OCI-LY3 (cell line): ENCODE results near the gene GPR132.

ENCODE experiments used
- H2AFZ ChIP-seq: fragments of 200-600, 300-600 bp; shearing (Covaris generic); 2 replicates; pipeline ENCODE4 v1.6.0; 2014; ENCODE audit warnings: antibody characterized with exemption, low read depth, low read length
- H3K27ac ChIP-seq: fragments of 200-600, 300-600 bp; sonication (generic); 2 replicates; pipeline ENCODE4 v1.5.1; 2014; ENCODE audit warnings: mild to moderate bottlenecking, low read length, moderate library complexity, mixed read lengths
- H3K27me3 ChIP-seq: fragments of 200-600, 300-600 bp; sonication (generic); 2 replicates; pipeline ENCODE4 v1.6.1; 2014; ENCODE audit warnings: low read depth, low read length, mixed read lengths
- H3K36me3 ChIP-seq: fragments of 200-600, 300-600 bp; sonication (generic); replicated peaks from 2 replicates; pipeline ENCODE3; 2014; ENCODE audit warnings: low read depth, low read length, mixed read lengths
- H3K4me1 ChIP-seq: fragments of 300-600, 200-600 bp; sonication (generic); 2 replicates; pipeline ENCODE4 v1.6.1; 2014; ENCODE audit warnings: low read length, mixed read lengths
- H3K4me2 ChIP-seq: fragments of 200-600, 300-600 bp; sonication (generic); 2 replicates; pipeline ENCODE4 v1.6.1; 2014; ENCODE audit warnings: low read length, mixed read lengths
- H3K4me3 ChIP-seq: fragments of 300-600, 200-600 bp; sonication (generic); 2 replicates; pipeline ENCODE4 v1.5.1; 2014; ENCODE audit warnings: antibody characterized with exemption, mild to moderate bottlenecking, low read length, moderate library complexity
- H3K79me2 ChIP-seq: fragments of 300-600, 200-600 bp; shearing (Covaris generic); 2 replicates; pipeline ENCODE4 v1.6.1; 2014; ENCODE audit warnings: mild to moderate bottlenecking, low read length, mixed read lengths
- H3K9ac ChIP-seq: fragments of 300-600, 200-600 bp; shearing (Covaris generic); 2 replicates; pipeline ENCODE4 v1.6.0; 2014; ENCODE audit warnings: mild to moderate bottlenecking, low read length, moderate library complexity
- H3K9me3 ChIP-seq: fragments of 200-600, 300-600 bp; shearing (Covaris generic); 2 replicates; pipeline ENCODE4 v1.6.1; 2014; ENCODE audit warnings: low read length, mixed read lengths; ENCODE audit not compliant: insufficient read depth
- H4K20me1 ChIP-seq: fragments of 200-600, 300-600 bp; sonication (generic); 2 replicates; pipeline ENCODE4 v1.6.1; 2016; ENCODE audit warnings: low read length, mixed read lengths; ENCODE audit not compliant: insufficient read depth
- CTCF ChIP-seq: fragments of 200-600, 300-600 bp; sonication (generic); IDR thresholded peaks from 2 replicates; pipeline ENCODE4 v1.5.1; 2014; ENCODE audit warnings: antibody characterized with exemption, low read length, low read depth
- EZH2phosphoT487 ChIP-seq: fragments of 200-600 bp; shearing (Covaris generic); IDR thresholded peaks from 2 replicates; pipeline ENCODE4 v1.6.1; 2018; ENCODE audit warnings: antibody characterized with exemption, mixed run types, low read depth

Gene GPR132

DNA sequence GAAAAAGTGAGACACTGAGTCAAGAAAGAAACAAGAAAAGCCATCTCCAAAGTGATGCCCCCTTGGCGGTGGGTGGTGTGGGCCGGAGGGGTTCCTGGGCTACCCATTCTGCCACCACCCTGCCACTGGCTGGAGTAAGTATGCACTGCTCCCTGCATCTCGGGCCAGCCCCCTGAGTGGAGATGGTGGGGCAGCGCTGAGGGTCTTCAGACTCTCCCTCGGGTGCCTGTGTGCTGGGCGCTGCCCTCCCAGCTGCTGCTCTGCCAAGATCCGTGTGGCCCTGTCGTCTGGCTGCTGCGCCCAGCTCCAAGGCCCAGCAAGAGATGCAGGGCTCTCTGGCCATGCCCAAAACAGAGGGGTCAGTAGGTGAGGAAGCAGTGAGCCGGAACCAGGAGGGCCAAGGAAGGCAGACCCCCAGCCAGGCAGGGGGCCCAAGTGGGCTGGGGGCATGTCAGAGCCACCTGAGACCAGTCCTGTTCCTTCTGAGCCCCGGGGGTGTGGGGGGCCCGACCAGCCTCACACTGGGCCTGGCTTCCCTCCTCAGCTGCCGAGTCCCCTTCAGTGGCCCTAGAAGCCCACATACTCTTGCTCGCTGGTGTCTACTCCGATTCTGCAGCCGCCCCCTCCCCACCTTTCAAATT lies 5.2 kb downstream of the GPR132 start:
- H3K4me1 ChIP-seq: peaks cover 38% of the 10 kb centered on the region
- H3K4me2 ChIP-seq: 0 out of 2 replicates have a peak overlapping the region, but pooled peaks have one; percentile 91
- no peak overlapping the region for H3K9ac ChIP-seq
- TF ChIP-seq CTCF (no peak), EZH2phosphoT487 (no peak)
- H3K9me3 ChIP-seq: no peaks in the 10 kb centered on the region
- no peak overlapping the region for H3K4me3 ChIP-seq
- H3K27ac ChIP-seq: peak overlapping the region; percentile 91
- H2AFZ ChIP-seq: no peak overlapping the region
- H3K27me3 ChIP-seq: no peaks in the 10 kb centered on the region
- H4K20me1 ChIP-seq: peaks cover 60% of the 10 kb centered on the region
- H3K79me2 ChIP-seq: peaks cover 99% of the 10 kb centered on the region
- H3K36me3 ChIP-seq: peaks cover 58% of the 10 kb centered on the region

DNA sequence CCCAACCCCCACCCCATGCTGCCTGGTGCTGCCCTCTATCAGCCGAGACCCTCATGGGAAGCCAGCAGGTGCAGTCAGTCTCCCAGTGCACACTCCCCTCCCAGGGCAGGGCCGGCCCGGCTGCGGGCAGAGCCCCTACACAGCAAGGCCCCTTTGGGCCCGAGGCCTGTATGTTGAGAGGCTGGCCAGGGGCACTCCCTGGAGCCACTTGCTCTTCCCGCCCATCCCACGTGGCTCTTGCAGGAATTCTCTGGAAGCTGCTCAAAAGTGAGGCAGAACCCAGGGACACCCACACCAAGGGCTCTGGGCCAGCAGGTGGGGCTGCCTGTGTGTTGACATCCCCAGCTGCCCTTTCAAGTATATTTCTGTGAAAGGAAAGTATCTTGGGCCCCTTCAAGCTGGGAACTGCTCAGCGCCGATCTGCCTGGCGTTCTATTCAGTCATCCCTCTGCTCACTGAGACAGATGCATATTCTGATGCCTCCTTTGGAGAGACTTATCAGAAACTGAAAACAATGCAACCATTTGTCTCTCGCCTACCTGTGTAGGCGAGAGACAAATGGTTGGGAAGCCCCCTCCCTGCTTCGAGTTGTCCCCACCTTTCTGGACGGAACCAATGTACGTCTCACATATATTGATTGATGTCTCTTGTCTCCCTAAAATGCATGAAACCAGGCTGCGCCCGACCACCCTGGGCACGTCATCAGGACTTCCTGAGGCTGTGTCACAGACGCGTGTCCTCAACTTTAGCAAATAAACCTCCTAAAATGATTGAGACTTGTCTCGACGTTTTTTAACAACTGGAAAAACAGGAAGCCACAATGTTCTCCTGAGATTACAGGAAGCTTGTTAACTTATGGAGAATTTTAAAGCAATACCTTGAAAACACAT lies 6.0 kb downstream of the GPR132 start:
- peaks cover 96% of the 10 kb centered on the region for H3K79me2 ChIP-seq
- no peak overlapping the region for H3K4me2 ChIP-seq

DNA sequence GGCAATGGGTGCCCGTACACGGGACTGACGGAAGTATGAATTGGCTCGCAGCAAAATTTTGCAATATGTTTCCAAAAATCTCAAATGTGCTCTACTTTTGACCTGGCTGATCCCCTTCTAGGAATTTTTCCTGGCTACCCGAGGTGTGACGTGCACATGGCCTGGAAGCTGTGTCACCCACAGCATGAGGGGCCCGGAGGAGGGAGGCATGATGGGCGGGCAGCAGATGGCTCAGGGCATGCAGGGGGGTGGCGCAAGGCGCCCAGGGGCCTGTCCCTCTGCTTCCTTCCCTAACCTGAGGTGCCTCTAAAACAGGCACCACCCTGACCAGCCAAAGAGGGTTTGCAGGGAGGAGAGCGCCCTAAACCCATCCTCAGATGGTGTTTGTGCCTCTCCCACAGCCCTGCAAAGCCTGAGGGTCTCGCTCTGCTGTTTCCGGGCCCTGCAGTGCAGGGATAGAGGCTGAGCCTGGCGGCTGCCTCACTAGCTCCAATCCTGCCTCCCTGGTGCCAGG lies 6.7 kb downstream of the GPR132 start:
- Histone ChIP-seq H3K4me3 (no peak overlapping the region), H3K27me3 (no peaks in the 10 kb centered on the region), H3K4me2 (no peak overlapping the region), H3K79me2 (peaks cover 96% of the 10 kb centered on the region), H3K27ac (no peak overlapping the region), H2AFZ (no peak overlapping the region), H4K20me1 (peaks cover 67% of the 10 kb centered on the region), H3K36me3 (peaks cover 62% of the 10 kb centered on the region), H3K9ac (no peak overlapping the region), H3K9me3 (no peaks in the 10 kb centered on the region), H3K4me1 (peaks cover 33% of the 10 kb centered on the region)
- TF ChIP-seq CTCF: no peak
- TF ChIP-seq EZH2phosphoT487: no peak

More for the DNA sequence above, 6.0 kb downstream of the GPR132 start:
- H4K20me1 ChIP-seq: peaks cover 60% of the 10 kb centered on the region
- no peak for TF ChIP-seq EZH2phosphoT487
- no peak for TF ChIP-seq CTCF
- no peak overlapping the region for H2AFZ ChIP-seq
- H3K27me3 ChIP-seq: no peaks in the 10 kb centered on the region
- no peak overlapping the region for H3K4me3 ChIP-seq
- H3K4me1 ChIP-seq: peaks cover 38% of the 10 kb centered on the region
- no peaks in the 10 kb centered on the region for H3K9me3 ChIP-seq
- no peak overlapping the region for H3K9ac ChIP-seq
- no peak overlapping the region for H3K27ac ChIP-seq
- H3K36me3 ChIP-seq: peaks cover 58% of the 10 kb centered on the region

- Histone ChIP-seq H3K27me3 (no peaks in the 10 kb centered on the region), H3K4me1 (peaks cover 11% of the 10 kb centered on the region), H4K20me1 (peaks cover 66% of the 10 kb centered on the region), H3K27ac (no peak overlapping the region), H3K4me2 (no peak overlapping the region), H2AFZ (no peak overlapping the region), H3K79me2 (peaks cover 86% of the 10 kb centered on the region), H3K9me3 (no peaks in the 10 kb centered on the region), H3K36me3 (peaks cover 65% of the 10 kb centered on the region), H3K9ac (no peak overlapping the region), H3K4me3 (no peak overlapping the region)
- TF ChIP-seq CTCF (no peak), EZH2phosphoT487 (no peak)
These were observed 8.9 kb downstream of the GPR132 start for GRCh38 chr14:105056303-105056831.
